Esophagus squamous epithelium (tissue), 5 donors: ENCODE results near the gene DNAAF3. TPM values are rescaled to one million over a fixed set of nuclear protein-coding genes. Genes with fewer than 3 reads are reported as not detected.
A peak's percentile ranks its signal among the peaks of the same experiment; 100 is the strongest.

Experiments used
- DNase-seq: peaks from one replicate; lab custom pipeline; 2025; lab: John Stamatoyannopoulos, UW
- H3K27ac ChIP-seq, 4 donors: fragments of 200-600 bp; sonication (generic); one replicate each; pipeline ENCODE4 v1.5.1; 2016 to 2019; ENCODE audit warnings: mild to moderate bottlenecking in 1 of 4
- H3K27me3 ChIP-seq, 4 donors: fragments of 200-600 bp; sonication (generic); 1 replicate in 3 of 4; 2 replicates in 1 of 4; pipeline versions ENCODE4 v1.5.1 to v1.6.0; 2017 to 2021; ENCODE audit warnings: antibody characterized with exemption in 1 of 4
- H3K36me3 ChIP-seq, 3 donors: fragments of 200-600 bp; sonication (generic); one replicate each; pipeline ENCODE4 v1.5.1; 2016 to 2019
- H3K4me1 ChIP-seq, 3 donors: fragments of 200-600 bp; sonication (generic); one replicate each; pipeline ENCODE4 v1.5.1; 2017 to 2019
- H3K4me3 ChIP-seq, 4 donors: fragments of 200-600 bp; sonication (generic); 1 replicate in 3 of 4; 2 replicates in 1 of 4; pipeline ENCODE4 v1.5.1; 2016 to 2019; ENCODE audit warnings: mild to moderate bottlenecking in 2 of 4, moderate library complexity in 1 of 4
- H3K9me3 ChIP-seq, 3 donors: fragments of 200-600 bp; sonication (generic); one replicate each; pipeline ENCODE4 v1.5.1; 2016 to 2019
- CTCF ChIP-seq, 6 experiments: fragments of 450-650 bp in 4 of 6; fragments of 200-600 bp in 2 of 6; sonication (generic) in 2 of 6; IDR thresholded peaks; one replicate each; pipeline ENCODE4 v1.5.1; 2016 to 2019; ENCODE audit warnings: antibody characterized with exemption in 6 of 6, mild to moderate bottlenecking in 4 of 6, moderate library complexity in 4 of 6
- POLR2A ChIP-seq, 4 donors: fragments of 450-650 bp; IDR thresholded peaks; one replicate each; pipeline ENCODE4 v1.6.1; 2017; ENCODE audit warnings: antibody characterized with exemption in 4 of 4, mild to moderate bottlenecking in 4 of 4, moderate library complexity in 3 of 4
- WGBS, 2 donors: methylation state at CpG; one replicate each; pipeline ENCODE4 v1.1.5; 2018; 5-methylcytosine and 5-hydroxymethylcytosine counted together
- intact Hi-C: fragments of 100-400 bp; cut with DNase I; formaldehyde crosslinking; loops from one replicate; pipeline ENCODE4 v1.15.0; 2022
- total RNA-seq, 4 donors: library from RNA; depleted of rRNA; stranded (reverse); fragments of >200 nt; gene quantifications; one replicate each; pipeline ENCODE4 v1.1.0, GENCODE V29; 2016
- donor health status: DM: yes; HTN: yes; CAD: no.

DNAAF3 gene
- total RNA-seq, 4 donors from 2014 or later = 0.53 to 2.8 (median 1.4) TPM

- 44 to 71% methylated on average over 1 to 11 of the region's 12 CpGs for WGBS, 2 donors
- Histone ChIP-seq H3K4me3 (peak overlapping the region in 2 of 4 donors; percentile 14 to 27), H3K27ac (peak overlapping the region; percentile 89 to 99 (median 94)), H3K4me1 (peaks cover 21 to 73% (median 43%) of the 10 kb centered on the region in 3 donors), H3K9me3 (no peaks in the 10 kb centered on the region), H3K36me3 (peaks cover 0 to 36% (median 4%) of the 10 kb centered on the region in 3 donors), H3K27me3 (no peaks in the 10 kb centered on the region)
- intact Hi-C loops = no loop called here
- no peak for TF ChIP-seq CTCF (IDR thresholded peaks at IDR 0.05)
- peak in 1 of 4 donors; percentile 28 for TF ChIP-seq POLR2A (IDR thresholded peaks at IDR 0.05)
- DNase-seq = no peak
These were observed 52.8 kb downstream of the DNAAF3 start for GRCh38 chr19:55113570-55114039.

- no peak for DNase-seq
- Histone ChIP-seq H3K4me1 (peaks cover 21 to 67% (median 41%) of the 10 kb centered on the region in 3 donors), H3K27me3 (no peaks in the 10 kb centered on the region), H3K9me3 (no peaks in the 10 kb centered on the region), H3K27ac (peak overlapping the region; percentile 89 to 99 (median 94)), H3K4me3 (peak overlapping the region in 2 of 4 donors; percentile 14 to 27), H3K36me3 (peaks cover 0 to 42% (median 4%) of the 10 kb centered on the region in 3 donors)
- TF ChIP-seq POLR2A (IDR thresholded peaks at IDR 0.05) = no peak
- TF ChIP-seq CTCF (IDR thresholded peaks at IDR 0.05) = no peak
- intact Hi-C loops = no loop called here
- WGBS, 2 donors = 75 to 77% methylated on average over 6 to 14 of the region's 23 CpGs
These were observed 53.4 kb downstream of the DNAAF3 start for GRCh38 chr19:55112777-55113569.

- no peak overlapping the region for H3K4me3 ChIP-seq
- WGBS, 2 donors = 85% methylated on average over 4 of the region's 25 CpGs; no CpG with 5 or more reads in 1 of the 2 donors
- intact Hi-C loops = no loop called here
- DNase-seq = no peak
- peak overlapping the region; percentile 89 to 99 (median 94) for H3K27ac ChIP-seq
- no peaks in the 10 kb centered on the region for H3K9me3 ChIP-seq
- H3K36me3 ChIP-seq = peaks cover 0 to 42% (median 4%) of the 10 kb centered on the region in 3 donors
- peaks cover 21 to 66% (median 41%) of the 10 kb centered on the region in 3 donors for H3K4me1 ChIP-seq
- H3K27me3 ChIP-seq = no peaks in the 10 kb centered on the region
- no peak for TF ChIP-seq CTCF (IDR thresholded peaks at IDR 0.05)
- no peak for TF ChIP-seq POLR2A (IDR thresholded peaks at IDR 0.05)
These were observed 54.1 kb downstream of the DNAAF3 start for GRCh38 chr19:55112246-55112776.

GRCh38 chr19:55111238-55111831 lies 55.1 kb downstream of the DNAAF3 start:
- Histone ChIP-seq H3K27me3 (no peaks in the 10 kb centered on the region), H3K36me3 (peaks cover 0 to 52% (median 4%) of the 10 kb centered on the region in 3 donors), H3K9me3 (no peaks in the 10 kb centered on the region), H3K27ac (peak overlapping the region; percentile 89 to 99 (median 94)), H3K4me3 (no peak overlapping the region), H3K4me1 (peaks cover 15 to 59% (median 41%) of the 10 kb centered on the region in 3 donors)
- no peak for DNase-seq
- 63 to 84% methylated on average over 15 to 20 of the region's 21 CpGs for WGBS, 2 donors
- TF ChIP-seq POLR2A (IDR thresholded peaks at IDR 0.05) (no peak), CTCF (IDR thresholded peaks at IDR 0.05) (no peak)
- intact Hi-C loops = no loop called here
